GM21515 (cell line): ENCODE measurements around the gene CLRN1.

Experiments used
- ATAC-seq: cut with Tn5 transposase; IDR thresholded peaks from one replicate; pipeline ENCODE4 v1.9.1; 2021; ENCODE audit not compliant: unreplicated experiment

CLRN1 gene

GRCh38 chr3:150978566-150979148, 6.1 kb upstream of the CLRN1 start:
- no peak for ATAC-seq

- no peak for ATAC-seq
Observed at GRCh38 chr3:150975992-150976368, 3.5 kb upstream of the CLRN1 start.

- no peak for ATAC-seq
Observed at GRCh38 chr3:150975086-150975991, 2.8 kb upstream of the CLRN1 start.

GRCh38 chr3:150970665-150971324, 1.7 kb downstream of the CLRN1 start:
- no peak for ATAC-seq

GRCh38 chr3:150968341-150969035, 4.0 kb downstream of the CLRN1 start:
- no peak for ATAC-seq

- ATAC-seq: no peak
Observed at GRCh38 chr3:150965436-150965835, 7.1 kb downstream of the CLRN1 start.

- ATAC-seq: no peak
Observed at GRCh38 chr3:150961949-150962348, 10.6 kb downstream of the CLRN1 start.

GRCh38 chr3:150960708-150961684, 11.5 kb downstream of the CLRN1 start:
- ATAC-seq: no peak

- no peak for ATAC-seq
Observed at GRCh38 chr3:150958683-150959082, 13.8 kb downstream of the CLRN1 start.

GRCh38 chr3:150956376-150956775, 16.2 kb downstream of the CLRN1 start:
- ATAC-seq: no peak

GRCh38 chr3:150951923-150952322, 20.6 kb downstream of the CLRN1 start:
- no peak for ATAC-seq

- no peak for ATAC-seq
Observed at GRCh38 chr3:150945226-150946032, 27.1 kb downstream of the CLRN1 start.

GRCh38 chr3:150942221-150942620, 30.3 kb downstream of the CLRN1 start:
- no peak for ATAC-seq

- peak; percentile 84 for ATAC-seq
Observed at GRCh38 chr3:150936693-150937092, 35.8 kb downstream of the CLRN1 start.

GRCh38 chr3:150933473-150933995, 39.0 kb downstream of the CLRN1 start:
- no peak for ATAC-seq

- no peak for ATAC-seq
Observed at GRCh38 chr3:150931745-150932144, 40.8 kb downstream of the CLRN1 start.

GRCh38 chr3:150930839-150931238, 41.7 kb downstream of the CLRN1 start:
- no peak for ATAC-seq

GRCh38 chr3:150928234-150928633, 44.3 kb downstream of the CLRN1 start:
- ATAC-seq: no peak

- no peak for ATAC-seq
Observed at GRCh38 chr3:150926328-150926727, 46.2 kb downstream of the CLRN1 start.
